Neural progenitor cell (in vitro differentiated cells): ENCODE results near the gene FRYL. TPM values are rescaled to one million over a fixed set of nuclear protein-coding genes. Genes with fewer than 3 reads are reported as not detected.

Experiments
- DNase-seq: peaks from one replicate; pipeline ENCODE4 v3.0.0-alpha.2; 2016; ENCODE audit warnings: low spot score
- H2AFZ ChIP-seq: fragments of 200-600 bp; sonication (generic); replicated peaks from 2 replicates; pipeline ENCODE4 v1.6.1; 2016; ENCODE audit warnings: antibody characterized with exemption
- H3F3A ChIP-seq: fragments of 200-600 bp; sonication (generic); 2 replicates; pipeline ENCODE4 v1.6.1; 2016; ENCODE audit warnings: antibody characterized with exemption, low read depth
- H3K27ac ChIP-seq: fragments of 200-600 bp; sonication (generic); 2 replicates; pipeline ENCODE4 v1.5.1; 2016; ENCODE audit warnings: mild to moderate bottlenecking
- H3K27me3 ChIP-seq: fragments of 200-600 bp; sonication (generic); 2 replicates; pipeline ENCODE4 v1.6.1; 2016; ENCODE audit warnings: mild to moderate bottlenecking, moderate library complexity
- H3K36me3 ChIP-seq: fragments of 200-600 bp; sonication (generic); 2 replicates; pipeline ENCODE4 v1.5.1; 2016
- H3K4me1 ChIP-seq: fragments of 200-600 bp; sonication (generic); 2 replicates; pipeline ENCODE4 v1.6.1; 2016; ENCODE audit warnings: mixed run types
- H3K4me2 ChIP-seq: fragments of 200-600 bp; sonication (generic); 2 replicates; pipeline ENCODE4 v1.6.1; 2016
- H3K4me3 ChIP-seq: fragments of 200-600 bp; sonication (generic); 2 replicates; pipeline ENCODE4 v1.5.1; 2016
- H3K79me2 ChIP-seq: fragments of 200-600 bp; sonication (generic); 2 replicates; pipeline ENCODE4 v1.6.1; 2016; ENCODE audit warnings: low read depth
- H3K9ac ChIP-seq: fragments of 200-600 bp; sonication (generic); 2 replicates; pipeline ENCODE4 v1.6.1; 2016
- H3K9me3 ChIP-seq: fragments of 200-600 bp; sonication (generic); 2 replicates; pipeline ENCODE4 v1.5.1; 2016; ENCODE audit warnings: low read depth
- H4K20me1 ChIP-seq: fragments of 200-600 bp; sonication (generic); 2 replicates; pipeline ENCODE4 v1.6.1; 2016; ENCODE audit warnings: low read depth
- H3K27ac Mint-ChIP-seq: 3 replicates; pipeline ENCODE4 v1.8.0; 2021; ENCODE audit warnings: mixed read lengths
- H3K27me3 Mint-ChIP-seq: 2 replicates; pipeline ENCODE4 v1.8.0; 2022; ENCODE audit warnings: low read depth, mild to moderate bottlenecking, inconsistent platforms, moderate library complexity, mixed read lengths; ENCODE audit not compliant: insufficient read depth
- H3K36me3 Mint-ChIP-seq: 3 replicates; pipeline ENCODE4 v1.8.0; 2021; ENCODE audit warnings: mixed read lengths
- H3K4me1 Mint-ChIP-seq: 3 replicates; pipeline ENCODE4 v1.8.0; 2021; ENCODE audit warnings: mixed read lengths
- H3K4me3 Mint-ChIP-seq: 3 replicates; pipeline ENCODE4 v1.8.0; 2021; ENCODE audit warnings: mild to moderate bottlenecking, moderate library complexity, mixed read lengths
- H3K9me3 Mint-ChIP-seq: 3 replicates; pipeline ENCODE4 v1.8.0; 2020; ENCODE audit warnings: mixed read lengths
- EZH2 ChIP-seq: fragments of 200-600 bp; sonication (generic); IDR thresholded peaks from 2 replicates; pipeline ENCODE4 v1.6.1; 2017; ENCODE audit warnings: antibody characterized with exemption, mild to moderate bottlenecking, moderate library complexity
- EZH2phosphoT487 ChIP-seq: fragments of 200-600 bp; sonication (generic); IDR thresholded peaks from 2 replicates; pipeline ENCODE4 v1.6.1; 2017; ENCODE audit warnings: antibody characterized with exemption
- total RNA-seq: library from RNA; depleted of rRNA; stranded (reverse); fragments of >200 nt; gene quantifications from 2 replicates; pipeline ENCODE4 v1.2.3, GENCODE V29; 2015; ENCODE audit warnings: low replicate concordance
- TF ChIP-seq, protein P1 (sequence below): fragments of 200-600 bp; sonication (generic); IDR thresholded peaks from 2 replicates; pipeline ENCODE4 v1.5.1; 2017; ENCODE audit warnings: antibody characterized with exemption, mild to moderate bottlenecking

FRYL gene
- total RNA-seq, 1 donor from 2014 or later = 70.5 TPM

GRCh38 chr4:48798117-48798516 is 18.0 kb upstream of the FRYL start:
- no peaks in the 10 kb centered on the region for H3K4me1 Mint-ChIP-seq
- no peak overlapping the region for H3K27ac Mint-ChIP-seq
- H3K36me3 Mint-ChIP-seq = no peaks in the 10 kb centered on the region
- Histone ChIP-seq H3K4me1 (no peaks in the 10 kb centered on the region), H3K4me2 (no peak overlapping the region), H3K27ac (no peak overlapping the region), H4K20me1 (no peaks in the 10 kb centered on the region), H3F3A (no peaks in the 10 kb centered on the region), H3K4me3 (no peak overlapping the region), H3K36me3 (no peaks in the 10 kb centered on the region), H3K9ac (no peak overlapping the region), H3K9me3 (no peaks in the 10 kb centered on the region), H3K27me3 (no peaks in the 10 kb centered on the region), H3K79me2 (no peaks in the 10 kb centered on the region), H2AFZ (peak overlapping the region; percentile 12)
- H3K9me3 Mint-ChIP-seq = no peaks in the 10 kb centered on the region
- DNase-seq = no peak
- no peak overlapping the region for H3K4me3 Mint-ChIP-seq
- peaks cover 2% of the 10 kb centered on the region for H3K27me3 Mint-ChIP-seq
- TF ChIP-seq, protein P1, sequence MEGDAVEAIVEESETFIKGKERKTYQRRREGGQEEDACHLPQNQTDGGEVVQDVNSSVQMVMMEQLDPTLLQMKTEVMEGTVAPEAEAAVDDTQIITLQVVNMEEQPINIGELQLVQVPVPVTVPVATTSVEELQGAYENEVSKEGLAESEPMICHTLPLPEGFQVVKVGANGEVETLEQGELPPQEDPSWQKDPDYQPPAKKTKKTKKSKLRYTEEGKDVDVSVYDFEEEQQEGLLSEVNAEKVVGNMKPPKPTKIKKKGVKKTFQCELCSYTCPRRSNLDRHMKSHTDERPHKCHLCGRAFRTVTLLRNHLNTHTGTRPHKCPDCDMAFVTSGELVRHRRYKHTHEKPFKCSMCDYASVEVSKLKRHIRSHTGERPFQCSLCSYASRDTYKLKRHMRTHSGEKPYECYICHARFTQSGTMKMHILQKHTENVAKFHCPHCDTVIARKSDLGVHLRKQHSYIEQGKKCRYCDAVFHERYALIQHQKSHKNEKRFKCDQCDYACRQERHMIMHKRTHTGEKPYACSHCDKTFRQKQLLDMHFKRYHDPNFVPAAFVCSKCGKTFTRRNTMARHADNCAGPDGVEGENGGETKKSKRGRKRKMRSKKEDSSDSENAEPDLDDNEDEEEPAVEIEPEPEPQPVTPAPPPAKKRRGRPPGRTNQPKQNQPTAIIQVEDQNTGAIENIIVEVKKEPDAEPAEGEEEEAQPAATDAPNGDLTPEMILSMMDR = no peak
- TF ChIP-seq EZH2phosphoT487 (no peak), EZH2 (no peak)

DNA sequence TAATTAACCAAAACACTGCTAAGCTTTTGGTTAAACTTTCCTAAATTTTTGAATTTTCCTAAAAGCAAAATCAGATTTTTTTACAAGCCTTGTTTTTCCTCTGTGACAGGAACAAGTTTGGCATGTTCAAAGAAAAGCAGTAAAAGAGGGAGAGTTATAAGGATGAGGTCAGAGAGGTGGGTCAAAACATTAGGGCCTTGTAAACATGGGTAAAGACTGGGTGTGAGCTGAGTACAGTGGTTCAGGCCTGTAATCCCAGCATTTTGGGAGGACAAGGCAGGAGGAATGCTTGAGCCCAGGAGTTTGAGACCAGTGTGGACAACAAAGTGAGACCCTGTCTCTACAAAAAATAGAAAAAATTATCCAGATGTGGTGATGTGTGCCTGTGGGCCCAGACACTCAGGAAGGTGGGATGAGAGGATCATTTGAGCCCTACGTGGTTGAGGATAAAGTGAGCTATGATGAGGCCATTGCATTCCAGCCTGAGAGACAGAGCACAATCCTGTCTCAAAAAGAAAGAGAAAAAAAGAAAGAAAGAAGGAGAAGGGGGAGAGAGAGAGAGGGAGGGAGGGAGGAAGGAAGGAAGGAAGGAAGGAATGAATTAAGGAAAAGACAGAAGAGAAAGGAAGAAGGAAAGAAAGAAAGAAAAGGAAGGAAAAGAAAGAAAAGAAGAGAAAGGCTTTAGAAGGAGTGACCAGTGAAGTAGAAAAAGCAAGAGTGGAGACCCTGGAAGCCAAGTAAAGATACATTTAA is 17.0 kb upstream of the FRYL start:
- Histone ChIP-seq H2AFZ (peak overlapping the region; percentile 12), H3F3A (no peaks in the 10 kb centered on the region), H3K9me3 (no peaks in the 10 kb centered on the region), H3K4me1 (no peaks in the 10 kb centered on the region), H3K27me3 (no peaks in the 10 kb centered on the region), H4K20me1 (no peaks in the 10 kb centered on the region), H3K4me3 (no peak overlapping the region), H3K36me3 (no peaks in the 10 kb centered on the region), H3K27ac (no peak overlapping the region), H3K9ac (no peak overlapping the region), H3K79me2 (no peaks in the 10 kb centered on the region), H3K4me2 (no peak overlapping the region)
- H3K27me3 Mint-ChIP-seq = peaks cover 2% of the 10 kb centered on the region
- no peak overlapping the region for H3K27ac Mint-ChIP-seq
- TF ChIP-seq, protein P1 = no peak
- TF ChIP-seq EZH2 (no peak), EZH2phosphoT487 (no peak)
- no peak for DNase-seq
- H3K36me3 Mint-ChIP-seq = no peaks in the 10 kb centered on the region
- no peaks in the 10 kb centered on the region for H3K4me1 Mint-ChIP-seq
- H3K4me3 Mint-ChIP-seq = no peak overlapping the region
- H3K9me3 Mint-ChIP-seq = no peaks in the 10 kb centered on the region

- Histone ChIP-seq H3K4me3 (no peak overlapping the region), H3K27ac (no peak overlapping the region), H3F3A (no peaks in the 10 kb centered on the region), H3K4me2 (no peak overlapping the region), H3K79me2 (no peaks in the 10 kb centered on the region), H3K36me3 (no peaks in the 10 kb centered on the region), H3K9ac (no peak overlapping the region), H3K4me1 (no peaks in the 10 kb centered on the region), H4K20me1 (no peaks in the 10 kb centered on the region), H3K27me3 (no peaks in the 10 kb centered on the region), H3K9me3 (no peaks in the 10 kb centered on the region), H2AFZ (peak overlapping the region; percentile 12)
- H3K9me3 Mint-ChIP-seq = no peaks in the 10 kb centered on the region
- H3K36me3 Mint-ChIP-seq = no peaks in the 10 kb centered on the region
- no peak for TF ChIP-seq EZH2phosphoT487
- TF ChIP-seq, protein P1 = no peak
- TF ChIP-seq EZH2 = no peak
- H3K4me1 Mint-ChIP-seq = no peaks in the 10 kb centered on the region
- DNase-seq = no peak
- H3K27ac Mint-ChIP-seq = no peak overlapping the region
- H3K4me3 Mint-ChIP-seq = no peak overlapping the region
- peaks cover 2% of the 10 kb centered on the region for H3K27me3 Mint-ChIP-seq
Observed at GRCh38 chr4:48796191-48796926, 16.3 kb upstream of the FRYL start.
